Panc1 (cell line): ENCODE results near the gene AGER. TPM values are rescaled to one million over a fixed set of nuclear protein-coding genes. Genes with fewer than 3 reads are reported as not detected.
A peak's percentile ranks its signal among the peaks of the same experiment; 100 is the strongest.

Experiments
- ATAC-seq: fragments of 200-7000 bp; cut with Tn5 transposase; 2 replicates; pipeline ENCODE4 v1.9.1; 2020; ENCODE audit warnings: mild to moderate bottlenecking, moderate library complexity
- BruUV-seq: library from RNA; stranded (reverse); fragments of 400-500 nt; replicated peaks from 2 replicates; lab custom pipeline; 2021; lab: Mats Ljungman, UMichigan
- CTCF ChIA-PET: fragments of 300-600 bp; sonication (Branson Sonifier 250); formaldehyde crosslinking; loops from one replicate; lab custom pipeline; 2022; ENCODE audit warnings: antibody characterized with exemption; lab: Charles Lee
- POLR2A ChIA-PET: fragments of 300-600 bp; sonication (Branson Sonifier 250); formaldehyde crosslinking; loops from one replicate; lab custom pipeline; 2022; ENCODE audit warnings: antibody characterized with exemption; lab: Charles Lee
- DNase-seq: peaks from one replicate; pipeline ENCODE4 v3.0.0-alpha.2; 2010; ENCODE audit warnings: low read depth, low spot score
- H3K27ac ChIP-seq: 2 replicates; pipeline ENCODE4 v1.5.1; 2011; ENCODE audit warnings: mild to moderate bottlenecking, low read length, inconsistent platforms
- H3K27me3 ChIP-seq: fragments of 200-500 bp; sonication (Bioruptor generic); 2 replicates; pipeline ENCODE4 v1.6.0; 2014; ENCODE audit warnings: low read length, inconsistent platforms; ENCODE audit not compliant: control insufficient read depth, insufficient read depth
- H3K36me3 ChIP-seq: fragments of 200-500 bp; sonication (Bioruptor generic); 2 replicates; pipeline ENCODE4 v1.5.1; 2014; ENCODE audit warnings: inconsistent platforms, mild to moderate bottlenecking, low read length, moderate library complexity; ENCODE audit not compliant: control insufficient read depth, insufficient read depth
- H3K4me1 ChIP-seq: 2 replicates; pipeline ENCODE4 v1.5.1; 2011; ENCODE audit warnings: inconsistent platforms, mild to moderate bottlenecking, low read length, moderate library complexity; ENCODE audit not compliant: control insufficient read depth, insufficient read depth
- H3K4me3 ChIP-seq, 2 experiments: 2 replicates each; pipeline ENCODE4 v1.5.1; 2011 to 2012; ENCODE audit warnings: low read depth in 2 of 2, low read length in 2 of 2, mild to moderate bottlenecking in 2 of 2, inconsistent platforms in 1 of 2, moderate library complexity in 1 of 2
- H3K9me3 ChIP-seq: fragments of 200-500 bp; sonication (Bioruptor generic); 2 replicates; pipeline ENCODE4 v1.5.1; 2014; ENCODE audit warnings: low read depth, mild to moderate bottlenecking, inconsistent platforms, low read length, moderate library complexity; ENCODE audit not compliant: control insufficient read depth, insufficient read depth
- POLR2AphosphoS5 ChIP-seq: IDR thresholded peaks from 2 replicates; pipeline ENCODE4 v1.6.1; 2012; ENCODE audit warnings: mild to moderate bottlenecking, low read depth, low read length, moderate library complexity
- SIN3A ChIP-seq: IDR thresholded peaks from 2 replicates; pipeline ENCODE4 v1.6.1; 2012; ENCODE audit warnings: low read depth, mild to moderate bottlenecking, low read length, moderate library complexity, borderline replicate concordance; ENCODE audit not compliant: insufficient read depth
- TCF7L2 ChIP-seq: IDR thresholded peaks from 2 replicates; pipeline ENCODE4 v1.6.1; 2011; ENCODE audit warnings: mild to moderate bottlenecking, low read depth, low read length, inconsistent platforms
- in situ Hi-C: cut with HindIII; loops from 2 replicates; pipeline ENCODE4 v1.10.0; 2016; ENCODE audit warnings: low sequenced_read_pairs, low pct_unique_long_range_greater_than_20kb
- intact Hi-C: fragments of 100-400 bp; cut with micrococcal nuclease; formaldehyde crosslinking; loops from one replicate; pipeline ENCODE4 v1.10.0; 2022; ENCODE audit not compliant: unreplicated experiment
- total RNA-seq: library from RNA; stranded (reverse); gene quantifications from one replicate; pipeline ENCODE4 v1.2.1, GENCODE V29; 2021; ENCODE audit not compliant: unreplicated experiment
- TF ChIP-seq, protein P1 (sequence below): fragments of 450-650 bp; IDR thresholded peaks from 2 replicates; pipeline ENCODE4 v1.5.1; 2017; ENCODE audit warnings: mild to moderate bottlenecking
- TF ChIP-seq, protein P2 (sequence below), 2 experiments: IDR thresholded peaks; 2 replicates each; pipeline ENCODE4 v1.6.1; 2011 to 2012; ENCODE audit warnings: low read depth in 2 of 2, control low read depth in 1 of 2, low read length in 1 of 2, mild to moderate bottlenecking in 1 of 2, moderate library complexity in 1 of 2; ENCODE audit not compliant: insufficient read depth in 1 of 2

AGER gene
- total RNA-seq, 1 experiment from 2014 or later: 3.7 TPM

DNA sequence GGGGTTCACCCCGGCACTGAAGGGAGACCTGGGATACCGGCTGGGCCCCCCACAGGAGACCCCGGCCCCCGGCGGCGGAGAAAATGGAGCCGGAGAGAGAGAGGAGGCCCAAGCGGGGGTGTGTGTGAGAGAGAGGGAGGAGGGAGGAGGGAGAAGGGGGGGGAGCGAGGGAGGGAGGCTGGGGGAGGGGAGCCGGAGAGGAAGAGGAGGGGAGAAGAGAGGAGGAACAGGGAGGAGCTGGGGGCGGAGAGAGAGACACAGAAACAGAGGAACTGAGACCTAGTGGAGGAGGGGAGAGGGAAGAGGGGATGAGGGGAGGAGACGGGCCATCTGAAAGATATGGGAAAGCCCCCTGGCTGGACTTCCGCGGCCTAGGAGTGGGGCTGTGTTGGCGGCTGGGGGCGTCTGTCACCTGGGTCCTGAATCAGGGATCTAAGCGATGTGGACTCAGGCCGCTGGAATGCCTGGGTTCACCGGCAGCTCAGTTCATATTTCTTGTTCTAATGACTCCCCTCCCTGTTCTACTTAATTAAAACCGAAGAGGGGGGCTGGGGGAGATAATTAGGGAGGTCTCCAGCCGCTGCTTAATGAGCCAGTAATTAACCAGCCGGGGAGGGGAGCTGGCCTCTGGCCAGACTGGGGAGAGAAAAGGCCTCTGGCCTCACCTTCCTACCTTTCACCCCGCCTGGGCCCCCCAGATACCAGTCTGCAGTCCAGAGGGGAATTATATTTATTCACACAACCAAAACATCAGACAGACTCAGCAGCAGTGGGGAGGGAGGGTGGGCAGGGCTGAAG is 6.2 kb upstream of the AGER start, which contains the start of gene PBX2:
Gene PBX2, minus strand, starts transcription at position 149 of the 798 bp plus-strand sequence. CDS start 287 bp downstream, outside the sequence.
- CTCF ChIA-PET: no interaction called here
- TSS peak; percentile 96 for BruUV-seq
- Histone ChIP-seq H3K27ac (peak within 1 kb of the TSS; percentile 94), H3K27me3 (no peaks in the 10 kb centered on the region), H3K9me3 (no peaks in the 10 kb centered on the region), H3K4me3 (peak within 1 kb of the TSS; percentile 42 to 74), H3K4me1 (peaks cover 32% of the 10 kb centered on the region), H3K36me3 (no peaks in the 10 kb centered on the region; the same call in 1 of the 2 replicates)
- intact Hi-C loops (loop anchor here (10.0 kb wide), 1 partner anchor 75 kb away; no protein-coding TSS in a partner anchor), in situ Hi-C loops (no loop called here)
- POLR2A ChIA-PET: interaction anchor here (0.6 kb wide), 1 partner anchor 11 kb away, joined by 10 read pairs; no protein-coding TSS in a partner anchor
- TF ChIP-seq TCF7L2 (no peak), SIN3A (no peak), POLR2AphosphoS5 (peak; percentile 64)
- TF ChIP-seq, protein P1, sequence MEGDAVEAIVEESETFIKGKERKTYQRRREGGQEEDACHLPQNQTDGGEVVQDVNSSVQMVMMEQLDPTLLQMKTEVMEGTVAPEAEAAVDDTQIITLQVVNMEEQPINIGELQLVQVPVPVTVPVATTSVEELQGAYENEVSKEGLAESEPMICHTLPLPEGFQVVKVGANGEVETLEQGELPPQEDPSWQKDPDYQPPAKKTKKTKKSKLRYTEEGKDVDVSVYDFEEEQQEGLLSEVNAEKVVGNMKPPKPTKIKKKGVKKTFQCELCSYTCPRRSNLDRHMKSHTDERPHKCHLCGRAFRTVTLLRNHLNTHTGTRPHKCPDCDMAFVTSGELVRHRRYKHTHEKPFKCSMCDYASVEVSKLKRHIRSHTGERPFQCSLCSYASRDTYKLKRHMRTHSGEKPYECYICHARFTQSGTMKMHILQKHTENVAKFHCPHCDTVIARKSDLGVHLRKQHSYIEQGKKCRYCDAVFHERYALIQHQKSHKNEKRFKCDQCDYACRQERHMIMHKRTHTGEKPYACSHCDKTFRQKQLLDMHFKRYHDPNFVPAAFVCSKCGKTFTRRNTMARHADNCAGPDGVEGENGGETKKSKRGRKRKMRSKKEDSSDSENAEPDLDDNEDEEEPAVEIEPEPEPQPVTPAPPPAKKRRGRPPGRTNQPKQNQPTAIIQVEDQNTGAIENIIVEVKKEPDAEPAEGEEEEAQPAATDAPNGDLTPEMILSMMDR: no peak
- TF ChIP-seq, protein P2, sequence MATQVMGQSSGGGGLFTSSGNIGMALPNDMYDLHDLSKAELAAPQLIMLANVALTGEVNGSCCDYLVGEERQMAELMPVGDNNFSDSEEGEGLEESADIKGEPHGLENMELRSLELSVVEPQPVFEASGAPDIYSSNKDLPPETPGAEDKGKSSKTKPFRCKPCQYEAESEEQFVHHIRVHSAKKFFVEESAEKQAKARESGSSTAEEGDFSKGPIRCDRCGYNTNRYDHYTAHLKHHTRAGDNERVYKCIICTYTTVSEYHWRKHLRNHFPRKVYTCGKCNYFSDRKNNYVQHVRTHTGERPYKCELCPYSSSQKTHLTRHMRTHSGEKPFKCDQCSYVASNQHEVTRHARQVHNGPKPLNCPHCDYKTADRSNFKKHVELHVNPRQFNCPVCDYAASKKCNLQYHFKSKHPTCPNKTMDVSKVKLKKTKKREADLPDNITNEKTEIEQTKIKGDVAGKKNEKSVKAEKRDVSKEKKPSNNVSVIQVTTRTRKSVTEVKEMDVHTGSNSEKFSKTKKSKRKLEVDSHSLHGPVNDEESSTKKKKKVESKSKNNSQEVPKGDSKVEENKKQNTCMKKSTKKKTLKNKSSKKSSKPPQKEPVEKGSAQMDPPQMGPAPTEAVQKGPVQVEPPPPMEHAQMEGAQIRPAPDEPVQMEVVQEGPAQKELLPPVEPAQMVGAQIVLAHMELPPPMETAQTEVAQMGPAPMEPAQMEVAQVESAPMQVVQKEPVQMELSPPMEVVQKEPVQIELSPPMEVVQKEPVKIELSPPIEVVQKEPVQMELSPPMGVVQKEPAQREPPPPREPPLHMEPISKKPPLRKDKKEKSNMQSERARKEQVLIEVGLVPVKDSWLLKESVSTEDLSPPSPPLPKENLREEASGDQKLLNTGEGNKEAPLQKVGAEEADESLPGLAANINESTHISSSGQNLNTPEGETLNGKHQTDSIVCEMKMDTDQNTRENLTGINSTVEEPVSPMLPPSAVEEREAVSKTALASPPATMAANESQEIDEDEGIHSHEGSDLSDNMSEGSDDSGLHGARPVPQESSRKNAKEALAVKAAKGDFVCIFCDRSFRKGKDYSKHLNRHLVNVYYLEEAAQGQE (IDR thresholded peaks at IDR 0.05; ENCODE audit: insufficient read depth in 1 of 2, low read depth in 2 of 2, low read length in 1 of 2): no peak
- ATAC-seq (peak; percentile 79), DNase-seq (no peak)

DNA sequence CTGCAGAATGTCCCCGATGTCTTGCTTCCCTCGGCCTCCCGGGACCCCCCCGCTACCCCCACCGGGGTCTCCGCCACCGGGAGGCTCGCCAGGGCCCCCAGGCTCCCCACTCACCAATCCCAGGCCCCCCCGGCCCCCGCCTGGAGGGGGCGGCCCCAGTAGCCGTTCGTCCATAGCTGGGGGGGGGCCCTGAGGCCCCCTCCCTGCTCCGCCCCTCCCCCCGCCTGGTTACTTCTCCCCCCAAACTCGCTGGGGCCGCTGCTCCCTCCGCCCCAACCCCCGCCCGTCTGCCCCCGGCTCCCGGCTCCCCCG is 5.6 kb upstream of the AGER start:
- in situ Hi-C loops (no loop called here), intact Hi-C loops (loop anchor here (10.0 kb wide), 1 partner anchor 75 kb away; no protein-coding TSS in a partner anchor)
- H3K4me3 ChIP-seq: peak overlapping the region; percentile 42 to 74
- TF ChIP-seq, protein P1: no peak
- TF ChIP-seq TCF7L2 (no peak), SIN3A (no peak), POLR2AphosphoS5 (no peak)
- TF ChIP-seq, protein P2 (IDR thresholded peaks at IDR 0.05; ENCODE audit: insufficient read depth in 1 of 2, low read depth in 2 of 2, low read length in 1 of 2): no peak
- no peaks in the 10 kb centered on the region for H3K9me3 ChIP-seq
- no TSS peak for BruUV-seq
- ChIA-PET CTCF (no interaction called here), POLR2A (no interaction called here)
- H3K4me1 ChIP-seq: peaks cover 30% of the 10 kb centered on the region
- H3K27me3 ChIP-seq: no peaks in the 10 kb centered on the region
- H3K27ac ChIP-seq: peak overlapping the region; percentile 73
- ATAC-seq: no peak
- no peaks in the 10 kb centered on the region; the same call in 1 of the 2 replicates for H3K36me3 ChIP-seq
- no peak for DNase-seq
